GM12878 (cell line): ENCODE results near the gene ICAM2. TPM values are rescaled to one million over a fixed set of nuclear protein-coding genes. Genes with fewer than 3 reads are reported as not detected.
A peak's percentile ranks its signal among the peaks of the same experiment; 100 is the strongest.

ENCODE experiments used
- CEBPZ ChIP-seq: fragments of 150-350 bp; IDR thresholded peaks from 2 replicates; pipeline ENCODE4 v1.6.1; 2016; ENCODE audit warnings: low read depth, low read length
- CREM ChIP-seq: IDR thresholded peaks from 2 replicates; pipeline ENCODE4 v1.6.1; 2014; ENCODE audit warnings: antibody characterized with exemption, low read depth
- FOS ChIP-seq: IDR thresholded peaks from 3 replicates; pipeline ENCODE4 v1.6.1; 2011; ENCODE audit warnings: borderline replicate concordance; ENCODE audit not compliant: insufficient read length; ENCODE audit errors: extremely low read depth
- FOXK2 ChIP-seq: fragments of 450-650 bp; IDR thresholded peaks from 2 replicates; pipeline ENCODE4 v1.6.1; 2017; ENCODE audit warnings: mild to moderate bottlenecking, moderate library complexity
- HDAC2 ChIP-seq: fragments of 200-600 bp; sonication (generic); IDR thresholded peaks from 2 replicates; pipeline ENCODE4 v1.6.1; 2017
- HDAC6 ChIP-seq: fragments of 200-600 bp; sonication (generic); IDR thresholded peaks from one replicate; pipeline ENCODE4 v1.8.0; 2017; ENCODE audit warnings: antibody characterized with exemption; ENCODE audit not compliant: unreplicated experiment
- KDM1A ChIP-seq: fragments of 200-600 bp; sonication (generic); IDR thresholded peaks from 2 replicates; pipeline ENCODE4 v1.6.1; 2016; ENCODE audit warnings: borderline replicate concordance
- MEF2A ChIP-seq: IDR thresholded peaks from 2 replicates; pipeline ENCODE4 v1.6.1; 2011; ENCODE audit warnings: low read depth, mild to moderate bottlenecking, low read length, moderate library complexity; ENCODE audit not compliant: insufficient read depth
- MXI1 ChIP-seq: fragments of 150-350 bp; IDR thresholded peaks from 2 replicates; pipeline ENCODE4 v1.6.1; 2011; ENCODE audit warnings: low read depth, mild to moderate bottlenecking, inconsistent platforms, low read length, improper control_type of control experiment
- MYB ChIP-seq: fragments of 150-350 bp; IDR thresholded peaks from 2 replicates; pipeline ENCODE4 v1.6.1; 2014; ENCODE audit warnings: mild to moderate bottlenecking, low read depth, low read length, borderline replicate concordance
- NBN ChIP-seq: fragments of 450-650 bp; IDR thresholded peaks from 2 replicates; pipeline ENCODE4 v1.6.1; 2016
- NFXL1 ChIP-seq: fragments of 450-650 bp; IDR thresholded peaks from 2 replicates; pipeline ENCODE4 v1.6.1; 2017; ENCODE audit warnings: antibody characterized with exemption, mild to moderate bottlenecking, borderline replicate concordance
- NR2C2 ChIP-seq: IDR thresholded peaks from 2 replicates; pipeline ENCODE4 v1.6.1; 2011; ENCODE audit warnings: borderline replicate concordance, low read depth; ENCODE audit not compliant: control insufficient read depth, insufficient read length
- POLR2A ChIP-seq: IDR thresholded peaks from 2 replicates; pipeline ENCODE4 v1.6.1; 2011; ENCODE audit warnings: low read depth, mild to moderate bottlenecking, low read length
- RAD21 ChIP-seq: IDR thresholded peaks from 2 replicates; pipeline ENCODE4 v1.6.1; 2011; ENCODE audit warnings: mild to moderate bottlenecking, low read depth, low read length, moderate library complexity; ENCODE audit not compliant: insufficient read depth
- RBBP5 ChIP-seq: fragments of 200-600 bp; sonication (generic); conservative IDR thresholded peaks from 2 replicates; pipeline ENCODE4 v1.6.1; 2016
- RELA ChIP-seq: fragments of 450-650 bp; IDR thresholded peaks from 2 replicates; pipeline ENCODE4 v1.8.0; 2014; ENCODE audit warnings: borderline replicate concordance; ENCODE audit not compliant: partially characterized antibody
- RELB ChIP-seq: fragments of 450-650 bp; IDR thresholded peaks from 2 replicates; pipeline ENCODE4 v1.6.1; 2017; ENCODE audit warnings: low read depth, mild to moderate bottlenecking, moderate library complexity
- SMAD1 ChIP-seq: fragments of 450-650 bp; IDR thresholded peaks from 2 replicates; pipeline ENCODE4 v1.6.1; 2018; ENCODE audit warnings: mild to moderate bottlenecking, low read depth; ENCODE audit not compliant: partially characterized antibody
- SREBF1 ChIP-seq: IDR thresholded peaks from 2 replicates; pipeline ENCODE4 v1.6.1; 2012; ENCODE audit warnings: mild to moderate bottlenecking, low read length
- TARDBP ChIP-seq: IDR thresholded peaks from 2 replicates; pipeline ENCODE4 v1.6.1; 2016; ENCODE audit warnings: borderline replicate concordance
- TBL1XR1 ChIP-seq: IDR thresholded peaks from 2 replicates; pipeline ENCODE4 v1.6.1; 2012; ENCODE audit warnings: low read depth, low read length, improper control_type of control experiment
- USF1 ChIP-seq: IDR thresholded peaks from 2 replicates; pipeline ENCODE4 v1.6.1; 2011; ENCODE audit warnings: borderline replicate concordance, low read depth, mild to moderate bottlenecking, moderate library complexity, mixed read lengths, low read length; ENCODE audit not compliant: insufficient read depth; ENCODE audit errors: extremely low read length
- ZZZ3 ChIP-seq: IDR thresholded peaks from 2 replicates; pipeline ENCODE4 v1.6.1; 2011; ENCODE audit warnings: low read depth; ENCODE audit not compliant: control insufficient read depth, insufficient read length
- polyA plus RNA-seq, 11 experiments: library from polyadenylated mRNA; depleted of rRNA in 4 of 11; unstranded in 6 of 11; stranded (reverse) in 5 of 11; fragments of >200 nt; fragmentation: Nextera tagmentation in 4 of 11; fragmentation: Illumina TruSeq in 1 of 11; extraction: Ambion mirVana in 4 of 11; extraction: Trizol in 1 of 11; gene quantifications; 1 replicate in 1 of 11; 2 replicates in 10 of 11; pipeline versions ENCODE4 v1.2.1 to v1.2.3, GENCODE V29; 2011 to 2016; ENCODE audit warnings: inconsistent platforms in 2 of 11, missing spikeins in 2 of 11, low read depth in 1 of 11
- total RNA-seq, 4 experiments: library from RNA; depleted of rRNA in 3 of 4; stranded (reverse); fragments of >200 nt in 3 of 4; fragmentation: Illumina TruSeq in 1 of 4; extraction: Trizol in 1 of 4; gene quantifications; 2 replicates each; pipeline versions ENCODE4 v1.2.1 to v1.2.3, GENCODE V29; 2013 to 2021
- TF ChIP-seq, protein P1 (sequence below): IDR thresholded peaks from 2 replicates; pipeline ENCODE4 v1.6.1; 2012; ENCODE audit warnings: low read depth, low read length, improper control_type of control experiment
- TF ChIP-seq, protein P2 (sequence below): fragments of 450-650 bp; IDR thresholded peaks from 2 replicates; pipeline ENCODE4 v1.6.1; 2016; ENCODE audit warnings: mild to moderate bottlenecking

The ICAM2 gene
- total and polyA plus RNA-seq, 10 of the 15 experiments (the other 5 are each of a cell fraction or from before 2014, with no cell fraction given), result 23.6 to 108 (median 58.1) TPM

GRCh38 chr17:64025732-64026294 is 5.4 kb upstream of the ICAM2 start (continued):
- TF ChIP-seq RELA (no peak), NR2C2 (no peak), TARDBP (no peak), CREM (peak; percentile 47; the same call in 1 of the 2 replicates), MXI1 (no peak), RELB (peak; percentile 32; the same call in 1 of the 2 replicates), MEF2A (0 out of 2 replicates have a peak, but pooled peaks have one; percentile 35), HDAC2 (no peak), SMAD1 (no peak), RAD21 (peak; percentile 75), FOS (no peak), TBL1XR1 (no peak), KDM1A (no peak), CEBPZ (no peak), RBBP5 (no peak), NBN (peak; percentile 65), USF1 (no peak), ZZZ3 (no peak), POLR2A (no peak), MYB (0 out of 2 replicates have a peak, but pooled peaks have one; percentile 21), FOXK2 (peak; percentile 87), NFXL1 (no peak), HDAC6 (no peak), SREBF1 (no peak)
- TF ChIP-seq, protein P1, sequence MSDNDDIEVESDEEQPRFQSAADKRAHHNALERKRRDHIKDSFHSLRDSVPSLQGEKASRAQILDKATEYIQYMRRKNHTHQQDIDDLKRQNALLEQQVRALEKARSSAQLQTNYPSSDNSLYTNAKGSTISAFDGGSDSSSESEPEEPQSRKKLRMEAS, result no peak
- TF ChIP-seq, protein P2, sequence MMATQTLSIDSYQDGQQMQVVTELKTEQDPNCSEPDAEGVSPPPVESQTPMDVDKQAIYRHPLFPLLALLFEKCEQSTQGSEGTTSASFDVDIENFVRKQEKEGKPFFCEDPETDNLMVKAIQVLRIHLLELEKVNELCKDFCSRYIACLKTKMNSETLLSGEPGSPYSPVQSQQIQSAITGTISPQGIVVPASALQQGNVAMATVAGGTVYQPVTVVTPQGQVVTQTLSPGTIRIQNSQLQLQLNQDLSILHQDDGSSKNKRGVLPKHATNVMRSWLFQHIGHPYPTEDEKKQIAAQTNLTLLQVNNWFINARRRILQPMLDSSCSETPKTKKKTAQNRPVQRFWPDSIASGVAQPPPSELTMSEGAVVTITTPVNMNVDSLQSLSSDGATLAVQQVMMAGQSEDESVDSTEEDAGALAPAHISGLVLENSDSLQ, result no peak
